ENCODE data around the gene COTL1.

Gene COTL1

DNA sequence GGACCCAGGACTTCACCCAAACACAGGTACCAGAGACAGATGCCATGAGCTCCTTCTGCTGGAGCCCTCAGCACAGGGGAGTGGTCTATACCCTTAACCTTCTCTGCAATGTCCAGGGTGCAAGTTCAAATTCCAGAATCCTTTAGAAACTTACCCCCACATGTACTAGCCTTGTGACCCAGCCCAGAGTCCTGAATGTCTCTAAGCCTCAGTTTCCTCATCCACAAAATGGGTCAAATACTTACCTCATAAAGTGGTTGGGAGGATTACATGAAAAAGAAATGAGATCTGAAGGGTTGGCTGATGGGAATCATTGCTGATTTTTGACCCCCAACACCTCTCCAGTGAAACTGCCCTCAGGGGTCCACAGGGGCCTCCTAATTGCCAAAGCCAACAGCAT lies 21.7 kb downstream of the COTL1 start:
- DNase-seq (ENCODE audit: low spot score): no peak

DNA sequence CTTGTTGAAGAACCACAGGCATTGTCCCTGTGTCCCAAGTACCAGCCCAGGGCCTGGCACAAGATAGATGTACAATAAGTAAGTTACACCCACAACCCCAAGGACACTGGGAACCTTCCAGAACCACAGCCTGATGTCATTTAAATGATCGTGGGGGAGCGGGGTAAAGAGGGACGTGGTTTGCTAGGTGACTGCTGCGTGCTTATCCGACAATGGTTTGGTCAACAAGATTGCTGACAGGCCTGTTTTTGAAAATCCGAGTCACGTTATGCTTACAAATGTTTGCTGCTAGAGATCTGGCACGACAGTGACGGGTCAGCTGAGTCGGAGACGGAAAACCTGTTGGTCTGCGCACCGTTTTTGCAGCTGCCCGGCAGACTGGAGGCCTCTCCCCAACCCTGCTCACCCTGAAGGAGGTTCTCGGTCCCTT lies 22.8 kb downstream of the COTL1 start:
- no peak for DNase-seq (ENCODE audit: low spot score)

- no peak for DNase-seq (ENCODE audit: low spot score)
Measured at GRCh38 chr16:84594725-84595038, 23.2 kb downstream of the COTL1 start.

DNA sequence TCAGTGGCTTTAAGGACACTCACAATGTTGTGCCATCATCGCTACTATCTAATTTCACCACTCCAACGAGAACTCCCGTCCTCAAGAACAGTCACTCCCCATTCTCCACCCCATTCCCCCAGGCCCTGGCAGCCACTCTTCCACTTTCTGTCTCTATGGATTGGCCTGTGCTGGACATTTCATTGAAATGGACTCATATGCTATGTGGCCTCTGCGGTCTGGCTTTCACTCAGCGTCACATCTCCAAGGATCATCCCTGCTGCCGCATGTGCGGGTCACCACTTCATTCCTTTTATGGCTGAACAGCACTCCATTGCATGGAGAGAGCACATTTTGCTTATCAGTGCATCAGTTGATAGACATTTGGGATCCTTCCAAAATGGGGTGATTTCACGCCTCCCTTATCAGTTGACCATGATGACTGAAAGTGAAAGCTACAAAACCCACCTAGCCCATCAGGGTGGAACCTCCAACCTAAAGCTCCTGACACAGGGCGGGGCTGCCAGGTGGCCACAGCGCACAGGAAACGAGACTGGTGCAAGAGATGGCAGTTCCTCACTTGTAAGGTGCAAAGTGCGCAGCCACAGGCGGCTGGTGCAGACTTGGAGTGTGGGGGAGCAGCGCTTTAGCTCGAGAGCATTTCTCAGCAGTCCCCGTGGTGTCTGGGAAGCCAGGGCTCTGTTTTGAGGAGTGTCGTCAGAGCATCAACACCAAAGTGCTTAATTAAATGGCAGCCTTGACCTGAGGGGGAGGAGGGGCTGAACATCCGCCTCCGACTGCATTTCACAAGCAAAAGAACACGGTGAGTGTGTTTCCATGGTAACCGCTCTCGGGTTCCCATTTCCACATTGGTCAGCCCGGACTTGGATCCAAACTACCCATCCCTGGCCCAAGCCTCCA lies 23.8 kb downstream of the COTL1 start:
- DNase-seq (ENCODE audit: low spot score): no peak

GRCh38 chr16:84592718-84593117 lies 25.2 kb downstream of the COTL1 start:
- DNase-seq (ENCODE audit: low spot score): no peak

GRCh38 chr16:84589975-84590719 lies 27.7 kb downstream of the COTL1 start:
- DNase-seq (ENCODE audit: low spot score): no peak

- no peak for DNase-seq (ENCODE audit: low spot score)
Measured at GRCh38 chr16:84588991-84589390, 28.9 kb downstream of the COTL1 start.

DNA sequence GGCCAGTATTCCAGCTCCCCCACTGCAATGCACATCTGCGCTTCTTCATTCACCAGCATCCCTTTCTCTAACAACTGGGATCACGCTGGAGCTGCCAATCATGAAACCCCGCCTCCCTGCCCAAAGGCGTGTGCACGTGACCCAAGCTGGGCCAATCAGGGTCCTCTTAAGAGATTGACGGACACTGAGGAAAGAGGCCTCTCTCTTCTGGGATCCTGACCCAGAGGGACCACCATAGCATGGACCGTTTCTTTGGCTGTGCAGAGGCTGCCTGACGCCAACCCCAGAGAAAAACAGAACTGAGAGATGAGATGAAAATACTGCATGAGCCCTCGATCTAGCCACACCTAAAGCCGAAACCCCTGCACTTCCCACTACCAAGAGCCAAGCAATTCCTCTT lies 32.0 kb downstream of the COTL1 start:
- no peak for DNase-seq (ENCODE audit: low spot score)

DNA sequence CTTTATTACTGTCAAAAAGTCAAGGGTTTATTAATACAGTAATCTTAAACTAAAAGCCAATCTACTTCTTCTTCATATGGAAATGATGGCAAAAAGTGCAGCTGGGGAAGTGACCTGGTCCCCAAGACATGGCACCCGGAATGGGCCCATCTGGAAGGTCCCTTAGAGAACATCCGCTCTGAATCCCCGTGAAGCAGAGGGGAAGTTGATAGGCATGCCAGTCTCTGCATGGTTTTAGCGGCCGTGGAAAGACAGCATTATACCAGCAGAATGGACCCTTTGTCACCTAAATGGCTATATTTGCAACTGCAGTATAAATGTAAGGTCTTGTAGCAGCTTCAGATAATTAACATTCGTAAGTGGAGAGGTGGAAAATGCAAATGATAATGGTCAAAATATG lies 32.4 kb downstream of the COTL1 start:
- DNase-seq (ENCODE audit: low spot score): no peak

DNA sequence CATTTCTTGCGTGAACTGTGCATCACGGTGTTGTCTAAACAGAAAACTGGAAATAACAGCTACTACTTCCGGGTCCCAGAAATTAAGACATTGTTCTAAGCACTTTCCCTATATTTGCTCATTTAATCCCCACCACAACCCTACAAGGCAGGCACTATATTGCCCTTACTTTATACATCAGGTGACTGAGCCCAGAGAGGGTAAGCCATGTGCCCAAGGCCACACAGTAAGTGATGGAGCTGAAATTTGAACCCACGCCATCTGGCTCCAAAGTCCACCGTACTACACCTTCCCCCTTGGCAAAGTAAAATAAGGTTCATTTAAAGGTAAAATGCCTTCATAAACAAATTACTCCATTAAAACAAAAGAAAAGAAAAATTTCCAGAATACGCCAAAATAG lies 33.2 kb downstream of the COTL1 start:
- DNase-seq (ENCODE audit: low spot score): no peak

DNA sequence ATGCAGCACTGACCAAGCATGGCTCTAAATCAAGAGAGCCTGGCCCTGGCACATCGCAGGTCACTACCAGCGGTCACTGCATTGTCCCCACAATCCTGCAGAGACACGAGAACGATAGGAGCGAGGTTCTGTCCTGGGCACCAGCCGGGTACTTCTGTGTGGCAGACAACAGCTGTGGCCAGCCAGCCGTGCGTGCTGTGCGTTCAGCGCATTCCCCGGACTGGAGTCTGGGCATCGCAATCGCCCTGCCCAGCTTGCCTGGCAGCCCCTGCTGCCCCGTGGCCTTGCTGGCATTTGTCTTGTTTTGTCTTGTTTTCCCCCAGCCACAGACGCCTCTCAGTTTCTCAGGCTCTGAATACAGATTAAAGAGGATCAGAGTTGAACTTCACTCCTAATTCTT lies 33.9 kb downstream of the COTL1 start:
- DNase-seq (ENCODE audit: low spot score): no peak

DNA sequence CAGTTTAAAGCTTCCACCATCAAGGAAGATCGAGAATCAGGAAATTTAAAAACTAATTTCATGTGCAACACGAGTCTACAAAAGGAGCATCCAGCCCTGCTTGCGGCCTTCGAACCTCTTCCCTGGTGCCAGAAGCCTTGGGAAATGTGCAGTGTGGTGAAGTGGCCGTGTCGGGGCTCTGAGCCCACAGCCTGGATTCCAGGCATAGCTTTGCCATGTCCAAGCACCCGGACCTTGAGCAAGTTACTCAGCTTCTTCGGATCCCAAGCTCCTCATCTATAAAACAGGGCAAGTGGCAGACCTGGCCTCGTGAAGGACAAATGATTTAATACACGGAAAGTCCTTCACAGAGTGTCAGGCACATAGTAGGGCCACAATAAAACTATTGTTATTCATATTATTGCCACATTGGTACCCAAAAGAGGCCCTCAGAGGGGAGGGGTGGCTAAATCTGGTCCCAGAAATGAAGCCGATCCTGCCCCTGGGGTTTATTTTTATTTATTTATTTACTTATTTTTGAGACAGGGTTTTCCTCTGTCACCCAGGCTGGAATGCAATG lies 34.8 kb downstream of the COTL1 start:
- DNase-seq (ENCODE audit: low spot score): no peak

- DNase-seq (ENCODE audit: low spot score): no peak
Measured at GRCh38 chr16:84581158-84581557, 36.7 kb downstream of the COTL1 start.

DNA sequence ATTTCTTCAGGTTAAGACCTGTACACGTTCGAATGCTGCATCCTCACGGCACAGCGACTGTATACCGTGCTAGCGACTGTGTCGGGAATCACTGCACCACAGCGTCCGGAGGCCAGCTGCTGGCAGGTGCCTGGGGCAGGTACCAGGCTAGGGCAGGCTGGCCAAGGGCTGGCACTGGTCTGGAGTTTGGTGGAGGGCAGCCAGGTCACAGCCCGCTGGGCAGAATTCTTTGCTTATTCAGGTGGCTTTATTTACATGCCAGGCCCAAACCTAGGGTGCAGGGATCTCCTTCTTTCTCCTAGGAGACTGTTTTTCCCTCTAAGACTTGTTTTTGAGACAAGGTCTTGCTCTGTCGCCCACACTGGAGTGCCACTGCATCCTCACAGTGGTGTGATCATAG lies 37.9 kb downstream of the COTL1 start:
- no peak for DNase-seq (ENCODE audit: low spot score)

DNA sequence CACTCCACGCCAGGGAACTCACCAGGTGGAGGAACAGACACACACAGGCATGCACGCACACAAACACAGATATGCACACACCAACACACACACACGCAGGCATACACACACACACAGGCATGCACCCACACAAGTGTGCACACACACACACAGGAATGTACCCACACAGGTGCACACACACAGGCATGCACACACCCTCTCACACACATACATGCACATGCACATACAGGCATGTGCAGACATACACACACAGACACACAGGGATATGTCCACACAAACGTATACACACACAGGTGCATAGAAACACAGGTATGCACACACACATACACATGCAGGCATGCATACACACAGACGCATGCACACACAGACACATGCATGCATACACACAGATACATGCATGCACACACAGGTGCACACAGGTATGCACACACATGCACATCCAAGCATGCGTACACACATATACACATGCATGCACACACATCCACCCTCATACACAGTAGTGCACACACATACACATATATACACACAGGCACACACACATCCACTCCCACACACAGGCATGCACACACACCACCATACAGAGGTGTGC lies 39.2 kb downstream of the COTL1 start:
- DNase-seq (ENCODE audit: low spot score): no peak

DNA sequence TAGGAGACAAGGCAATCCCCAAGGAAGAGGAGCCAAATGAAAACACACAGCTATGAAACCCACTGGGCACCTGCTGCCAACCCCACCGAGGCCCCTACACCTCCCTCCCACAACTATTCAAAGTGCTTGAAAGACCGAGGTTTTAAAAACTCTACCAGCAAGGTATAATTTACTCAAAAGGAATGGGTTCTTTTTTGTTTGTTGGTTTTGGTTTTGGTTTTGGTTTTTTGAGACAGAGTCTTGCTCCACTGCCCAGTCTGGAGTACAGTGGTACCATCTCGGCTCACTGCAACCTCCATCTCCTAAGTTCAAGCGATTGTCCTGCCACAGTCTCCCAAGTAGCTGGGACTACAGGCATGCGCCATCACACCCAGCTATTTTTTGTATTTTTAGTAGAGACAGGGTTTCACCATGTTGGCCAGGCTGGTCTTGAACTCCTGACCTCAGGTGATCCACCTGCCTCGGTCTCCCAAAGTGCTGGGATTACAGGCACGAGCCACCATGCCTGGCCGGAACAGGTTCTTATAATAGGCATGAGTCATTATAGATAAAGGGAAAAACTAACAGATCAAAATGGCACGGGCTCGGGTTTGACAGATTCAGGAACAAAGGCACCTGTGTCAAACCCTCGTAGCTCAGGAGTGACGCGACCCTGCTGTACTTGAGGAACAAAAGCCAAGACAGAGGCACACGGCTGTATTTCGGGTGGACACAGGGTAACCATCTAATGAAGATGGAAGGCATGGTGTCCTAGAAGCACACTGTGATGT lies 40.7 kb downstream of the COTL1 start:
- DNase-seq (ENCODE audit: low spot score): no peak

DNA sequence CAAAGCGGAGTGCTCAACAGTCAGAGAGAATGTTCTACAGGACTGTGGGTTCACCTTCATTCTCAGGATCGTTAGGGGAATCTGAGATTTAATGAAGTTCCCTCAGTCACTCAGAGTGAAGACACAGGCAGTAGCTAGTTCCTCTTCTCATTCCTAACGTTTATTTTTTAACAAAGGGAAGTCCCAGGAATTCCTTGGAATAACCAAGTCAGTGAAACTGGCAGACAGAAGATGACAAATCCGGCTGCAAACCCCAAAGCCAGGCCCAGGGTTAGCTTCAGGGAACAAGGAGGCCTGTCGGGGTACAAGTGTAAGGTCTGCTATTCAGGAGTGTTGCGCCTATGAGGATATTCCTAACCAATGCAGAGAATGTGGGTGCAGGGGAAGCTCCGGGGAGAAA lies 42.0 kb downstream of the COTL1 start:
- DNase-seq (ENCODE audit: low spot score): no peak

DNA sequence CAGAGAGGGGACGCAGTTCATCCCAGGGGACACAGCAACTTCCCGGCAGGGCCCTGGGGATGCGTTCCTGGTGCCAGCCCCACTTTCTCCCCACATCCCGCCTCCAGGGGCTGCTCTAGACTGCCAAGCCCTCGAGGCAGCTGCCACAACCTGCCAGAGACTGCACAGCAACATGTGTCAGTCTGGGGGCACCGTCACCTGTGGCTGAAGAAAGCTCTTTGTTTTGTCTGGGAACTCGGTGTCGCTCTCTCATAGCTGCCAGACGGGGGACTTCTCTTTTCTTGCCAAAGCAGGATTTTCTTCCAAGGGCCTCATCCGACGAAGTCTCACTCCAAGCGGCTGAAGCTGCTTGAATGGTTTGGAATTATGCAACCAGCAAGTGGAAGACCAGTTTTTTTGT lies 43.7 kb downstream of the COTL1 start:
- no peak for DNase-seq (ENCODE audit: low spot score)

DNA sequence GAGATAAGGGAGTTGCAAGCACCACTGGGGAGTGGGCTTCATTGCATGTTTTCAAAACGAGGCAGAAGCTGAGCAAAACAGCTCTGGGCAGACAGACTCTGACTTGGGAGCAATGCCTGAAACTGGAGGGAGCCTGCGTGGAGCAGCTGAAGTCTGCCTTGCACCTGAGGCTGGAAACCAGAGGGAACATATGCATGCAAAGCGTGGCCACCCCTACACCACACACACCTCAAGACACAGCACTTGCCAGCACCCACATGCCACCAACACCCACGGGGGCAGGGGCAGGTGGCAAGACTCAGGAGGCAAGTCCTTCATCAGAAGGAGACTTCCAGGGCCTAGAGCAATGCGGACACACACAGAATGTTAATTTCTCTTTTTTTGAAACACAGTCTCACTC lies 45.8 kb downstream of the COTL1 start:
- DNase-seq (ENCODE audit: low spot score): no peak

GRCh38 chr16:84571506-84571905 lies 46.4 kb downstream of the COTL1 start:
- DNase-seq (ENCODE audit: low spot score): no peak

DNA sequence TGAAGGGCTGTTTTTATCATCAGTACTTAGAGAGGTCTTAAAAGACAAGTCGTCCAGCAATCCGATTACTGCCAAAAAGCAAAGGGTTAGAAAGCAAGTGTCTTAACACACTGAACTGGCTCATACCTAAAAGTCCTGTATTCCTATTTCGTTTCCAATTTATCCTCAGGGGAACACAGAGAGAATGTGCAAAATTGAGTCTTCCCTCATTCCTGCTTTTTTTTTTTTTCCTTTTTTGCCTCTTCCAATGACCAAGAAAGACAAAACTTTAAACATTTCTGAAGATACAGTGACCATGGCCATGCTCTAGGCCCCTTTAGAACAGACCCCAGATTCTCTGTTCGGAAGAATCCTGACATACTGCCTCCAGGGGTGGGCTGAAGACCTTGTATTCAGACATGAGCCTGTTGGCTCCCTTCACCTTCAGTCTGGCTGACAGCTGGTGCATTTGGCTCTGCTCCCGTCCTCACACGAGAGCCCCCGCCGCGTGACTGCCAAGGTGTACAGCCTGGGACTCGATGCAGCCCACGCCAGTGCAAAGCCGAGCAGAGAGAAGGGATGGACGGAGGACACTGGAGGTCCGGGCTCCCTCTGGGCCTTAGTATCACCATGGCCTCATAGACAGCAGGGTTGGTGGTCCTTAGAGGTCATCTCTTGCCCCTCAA lies 47.0 kb downstream of the COTL1 start:
- no peak for DNase-seq (ENCODE audit: low spot score)
